H9 (cell line): Measurements from ENCODE around the gene GPRIN1. TPM values are rescaled to one million over a fixed set of nuclear protein-coding genes. Genes with fewer than 3 reads are reported as not detected.

ENCODE experiments used
- DNase-seq: peaks from one replicate; pipeline ENCODE4 v3.0.0-alpha.2; 2017
- H2AFZ ChIP-seq: one replicate; pipeline ENCODE4 v1.6.1; 2013; ENCODE audit warnings: mild to moderate bottlenecking, low read length, control low read depth, moderate library complexity
- H2AK5ac ChIP-seq: 2 replicates; pipeline ENCODE4 v1.6.1; 2013; ENCODE audit warnings: low read length, control low read depth, mixed read lengths; ENCODE audit not compliant: insufficient read length
- H2BK120ac ChIP-seq: one replicate; pipeline ENCODE4 v1.6.1; 2013; ENCODE audit warnings: low read depth, mild to moderate bottlenecking, low read length, control low read depth, inconsistent platforms; ENCODE audit not compliant: poor library complexity, severe bottlenecking
- H2BK12ac ChIP-seq: 2 replicates; pipeline ENCODE4 v1.6.1; 2013; ENCODE audit warnings: low read length, control low read depth, mixed read lengths, low read depth; ENCODE audit not compliant: insufficient read length
- H2BK15ac ChIP-seq: 2 replicates; pipeline ENCODE4 v1.6.1; 2013; ENCODE audit warnings: low read depth, low read length, control low read depth
- H2BK20ac ChIP-seq: one replicate; pipeline ENCODE4 v1.6.1; 2013; ENCODE audit warnings: low read depth, mild to moderate bottlenecking, low read length, control low read depth, inconsistent platforms; ENCODE audit not compliant: poor library complexity, severe bottlenecking
- H2BK5ac ChIP-seq: 2 replicates; pipeline ENCODE4 v1.6.1; 2013; ENCODE audit warnings: low read length, control low read depth, mixed read lengths; ENCODE audit not compliant: insufficient read length
- H3K14ac ChIP-seq: 2 replicates; pipeline ENCODE4 v1.6.1; 2013; ENCODE audit warnings: low read length, control low read depth; ENCODE audit not compliant: insufficient read depth
- H3K18ac ChIP-seq: 2 replicates; pipeline ENCODE4 v1.6.1; 2013; ENCODE audit warnings: low read depth, mild to moderate bottlenecking, mixed read lengths, low read length, control low read depth; ENCODE audit not compliant: insufficient read length
- H3K23ac ChIP-seq: 2 replicates; pipeline ENCODE4 v1.6.1; 2013; ENCODE audit warnings: low read length, control low read depth, mixed read lengths, low read depth; ENCODE audit not compliant: insufficient read length
- H3K23me2 ChIP-seq: 2 replicates; pipeline ENCODE4 v1.6.1; 2013; ENCODE audit warnings: low read depth, mild to moderate bottlenecking, mixed read lengths, low read length, control low read depth; ENCODE audit not compliant: insufficient read length, poor library complexity, severe bottlenecking
- H3K27ac ChIP-seq: 2 replicates; pipeline ENCODE4 v1.5.1; 2013; ENCODE audit warnings: low read length, control low read depth, mixed read lengths, low read depth; ENCODE audit not compliant: insufficient read length
- H3K27me3 ChIP-seq: 2 replicates; pipeline ENCODE4 v1.6.1; 2013; ENCODE audit warnings: low read length, control low read depth, inconsistent platforms; ENCODE audit not compliant: insufficient read depth
- H3K4ac ChIP-seq: 2 replicates; pipeline ENCODE4 v1.6.1; 2013; ENCODE audit warnings: low read depth, mild to moderate bottlenecking, control low read depth, inconsistent platforms, low read length, moderate library complexity
- H3K4me1 ChIP-seq: 2 replicates; pipeline ENCODE4 v1.6.1; 2013; ENCODE audit warnings: low read length, control low read depth, inconsistent platforms; ENCODE audit not compliant: insufficient read depth
- H3K4me2 ChIP-seq: 2 replicates; pipeline ENCODE4 v1.6.1; 2013; ENCODE audit warnings: low read length, control low read depth, mixed read lengths; ENCODE audit not compliant: insufficient read length, insufficient read depth
- H3K56ac ChIP-seq: 2 replicates; pipeline ENCODE4 v1.6.1; 2013; ENCODE audit warnings: low read depth, mild to moderate bottlenecking, mixed read lengths, low read length, control low read depth; ENCODE audit not compliant: insufficient read length
- H3K79me1 ChIP-seq: 2 replicates; pipeline ENCODE4 v1.6.1; 2013; ENCODE audit warnings: low read depth, mild to moderate bottlenecking, moderate library complexity, low read length, control low read depth, inconsistent platforms; ENCODE audit not compliant: insufficient read depth, poor library complexity, severe bottlenecking
- H3K79me2 ChIP-seq: 2 replicates; pipeline ENCODE4 v1.6.1; 2013; ENCODE audit warnings: low read length, control low read depth, inconsistent platforms; ENCODE audit not compliant: insufficient read depth
- H3K9ac ChIP-seq: 2 replicates; pipeline ENCODE4 v1.6.1; 2013; ENCODE audit warnings: low read length, control low read depth, mixed read lengths; ENCODE audit not compliant: insufficient read length; ENCODE audit errors: extremely low read depth
- H3K9me3 ChIP-seq: one replicate; pipeline ENCODE4 v1.6.1; 2013; ENCODE audit warnings: low read depth, low read length, inconsistent platforms; ENCODE audit not compliant: control insufficient read depth
- H3T11ph ChIP-seq: one replicate; pipeline ENCODE4 v1.6.1; 2013; ENCODE audit warnings: mild to moderate bottlenecking, low read length, control low read depth, inconsistent platforms
- H4K20me1 ChIP-seq: one replicate; pipeline ENCODE4 v1.6.1; 2013; ENCODE audit not compliant: control insufficient read depth, insufficient read length, insufficient read depth
- H4K5ac ChIP-seq: 2 replicates; pipeline ENCODE4 v1.6.1; 2013; ENCODE audit warnings: low read depth, mild to moderate bottlenecking, mixed read lengths, low read length, control low read depth; ENCODE audit not compliant: insufficient read length
- H4K8ac ChIP-seq: replicated peaks from 2 replicates; pipeline ENCODE4 v1.6.1; 2013; ENCODE audit warnings: low read length, control low read depth, mixed read lengths, low read depth; ENCODE audit not compliant: insufficient read length
- H4K91ac ChIP-seq: 2 replicates; pipeline ENCODE4 v1.6.1; 2013; ENCODE audit warnings: low read depth, mild to moderate bottlenecking, moderate library complexity, mixed read lengths, low read length, control low read depth; ENCODE audit not compliant: insufficient read length
- H3K27ac Mint-ChIP-seq, 3 experiments: 2 replicates in 2 of 3; 3 replicates in 1 of 3; pipeline ENCODE4 v1.8.0; 2020 to 2021; ENCODE audit warnings: mixed read lengths in 3 of 3, mild to moderate bottlenecking in 1 of 3, moderate library complexity in 1 of 3
- H3K27me3 Mint-ChIP-seq: 2 replicates; pipeline ENCODE4 v1.8.0; 2021; ENCODE audit warnings: low read depth, mild to moderate bottlenecking, moderate library complexity, mixed read lengths
- H3K36me3 Mint-ChIP-seq, 3 experiments: 2 replicates in 2 of 3; 3 replicates in 1 of 3; pipeline ENCODE4 v1.8.0; 2020 to 2021; ENCODE audit warnings: low read depth in 3 of 3, mixed read lengths in 3 of 3; ENCODE audit not compliant: insufficient read depth in 1 of 3
- H3K4me1 Mint-ChIP-seq, 2 experiments: 2 replicates each; pipeline ENCODE4 v1.8.0; 2020; ENCODE audit warnings: mixed read lengths in 2 of 2
- H3K4me3 Mint-ChIP-seq, 2 experiments: 2 replicates in 1 of 2; 3 replicates in 1 of 2; pipeline ENCODE4 v1.8.0; 2020 to 2021; ENCODE audit warnings: mild to moderate bottlenecking in 2 of 2, mixed read lengths in 2 of 2, moderate library complexity in 1 of 2
- H3K9me3 Mint-ChIP-seq, 2 experiments: 2 replicates in 1 of 2; 3 replicates in 1 of 2; pipeline ENCODE4 v1.8.0; 2020; ENCODE audit warnings: mild to moderate bottlenecking in 2 of 2, mixed read lengths in 2 of 2, moderate library complexity in 1 of 2
- WGBS: extraction: QIAGEN DNeasy Blood & Tissue Kit; methylation state at CpG from one replicate; pipeline ENCODE4 v1.1.7; 2013; ENCODE audit warnings: missing lambda C conversion rate, low lambda C conversion rate, mixed read lengths; ENCODE audit not compliant: insufficient read length; ENCODE audit errors: extremely low coverage; 5-methylcytosine and 5-hydroxymethylcytosine counted together
- total RNA-seq: library from RNA; stranded (reverse); gene quantifications from 2 replicates; pipeline ENCODE4 v1.2.1, GENCODE V29; 2021
- TF ChIP-seq, protein P1 (sequence below): fragments of 200-600 bp; sonication (generic); conservative IDR thresholded peaks from 3 replicates; pipeline ENCODE4 v1.8.0; 2021; ENCODE audit warnings: antibody characterized with exemption, mild to moderate bottlenecking

Gene GPRIN1
- total RNA-seq, 1 experiment from 2014 or later: 10.8 TPM

DNA sequence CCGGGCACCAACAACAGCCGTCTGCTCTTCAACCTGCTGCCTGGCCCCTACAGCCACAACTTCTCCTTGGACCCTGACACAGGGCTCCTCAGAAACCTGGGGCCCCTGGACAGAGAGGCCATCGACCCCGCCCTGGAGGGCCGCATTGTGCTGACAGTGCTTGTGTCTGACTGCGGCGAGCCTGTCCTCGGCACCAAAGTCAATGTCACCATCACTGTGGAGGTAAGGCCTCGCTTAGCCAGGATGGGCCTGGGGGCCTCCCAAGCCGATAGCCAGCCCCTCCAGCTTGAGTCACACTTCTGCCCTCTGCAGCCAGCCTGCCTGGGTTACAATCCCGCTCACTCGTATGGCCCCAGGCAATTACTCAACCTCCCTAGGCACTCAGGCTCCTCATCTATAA lies 28.6 kb downstream of the GPRIN1 start:
- H4K20me1 ChIP-seq: no peaks in the 10 kb centered on the region
- H3K4ac ChIP-seq: no peak overlapping the region
- H2BK12ac ChIP-seq: no peak overlapping the region
- no peak overlapping the region for H2AK5ac ChIP-seq
- no peak overlapping the region for H4K91ac ChIP-seq
- no peak overlapping the region for H3K4me2 ChIP-seq
- H2BK20ac ChIP-seq: no peak overlapping the region
- no peaks in the 10 kb centered on the region for H3K4me1 ChIP-seq
- H3K9me3 ChIP-seq: no peaks in the 10 kb centered on the region
- H3K56ac ChIP-seq: no peak overlapping the region
- no peak overlapping the region for H4K5ac ChIP-seq
- no peak overlapping the region for H4K8ac ChIP-seq
- no peak overlapping the region for H2BK120ac ChIP-seq
- H3K23me2 ChIP-seq: no peaks in the 10 kb centered on the region
- Mint-ChIP-seq H3K36me3 (peaks cover 0 to 8% (median 4%) of the 10 kb centered on the region in 3 experiments; a peak in 4 of 7 replicates), H3K27ac (no peak overlapping the region; a peak in 1 of 7 replicates), H3K27me3 (peaks cover 22% of the 10 kb centered on the region), H3K4me1 (peaks cover 4 to 9% of the 10 kb centered on the region in 2 experiments), H3K4me3 (no peak overlapping the region), H3K9me3 (peaks cover 13 to 18% of the 10 kb centered on the region in 2 experiments)
- H3K23ac ChIP-seq: no peak overlapping the region
- no peak overlapping the region for H3K27ac ChIP-seq
- no peaks in the 10 kb centered on the region for H3K79me2 ChIP-seq
- TF ChIP-seq, protein P1, sequence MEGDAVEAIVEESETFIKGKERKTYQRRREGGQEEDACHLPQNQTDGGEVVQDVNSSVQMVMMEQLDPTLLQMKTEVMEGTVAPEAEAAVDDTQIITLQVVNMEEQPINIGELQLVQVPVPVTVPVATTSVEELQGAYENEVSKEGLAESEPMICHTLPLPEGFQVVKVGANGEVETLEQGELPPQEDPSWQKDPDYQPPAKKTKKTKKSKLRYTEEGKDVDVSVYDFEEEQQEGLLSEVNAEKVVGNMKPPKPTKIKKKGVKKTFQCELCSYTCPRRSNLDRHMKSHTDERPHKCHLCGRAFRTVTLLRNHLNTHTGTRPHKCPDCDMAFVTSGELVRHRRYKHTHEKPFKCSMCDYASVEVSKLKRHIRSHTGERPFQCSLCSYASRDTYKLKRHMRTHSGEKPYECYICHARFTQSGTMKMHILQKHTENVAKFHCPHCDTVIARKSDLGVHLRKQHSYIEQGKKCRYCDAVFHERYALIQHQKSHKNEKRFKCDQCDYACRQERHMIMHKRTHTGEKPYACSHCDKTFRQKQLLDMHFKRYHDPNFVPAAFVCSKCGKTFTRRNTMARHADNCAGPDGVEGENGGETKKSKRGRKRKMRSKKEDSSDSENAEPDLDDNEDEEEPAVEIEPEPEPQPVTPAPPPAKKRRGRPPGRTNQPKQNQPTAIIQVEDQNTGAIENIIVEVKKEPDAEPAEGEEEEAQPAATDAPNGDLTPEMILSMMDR: no peak
- no peak overlapping the region for H2BK15ac ChIP-seq
- H2BK5ac ChIP-seq: no peak overlapping the region
- H3K18ac ChIP-seq: no peak overlapping the region
- H2AFZ ChIP-seq: no peak overlapping the region
- no peak overlapping the region for H3T11ph ChIP-seq
- peaks cover 2% of the 10 kb centered on the region; the same call in 1 of the 2 replicates for H3K27me3 ChIP-seq
- H3K9ac ChIP-seq: no peak overlapping the region
- no CpG with 5 or more reads among the region's 12 CpGs for WGBS
- DNase-seq: no peak
- H3K14ac ChIP-seq: no peak overlapping the region; the same call in 1 of the 2 replicates
- no peaks in the 10 kb centered on the region for H3K79me1 ChIP-seq
